ENCODE results near the gene ORAI2. TPM values are rescaled to one million over a fixed set of nuclear protein-coding genes. Genes with fewer than 3 reads are reported as not detected.

ORAI2 gene
- total and polyA plus RNA-seq, 2 donors (not counting 3 experiments of a cell fraction or from before 2014, with no cell fraction given): 84.1 to 99.1 TPM

DNA sequence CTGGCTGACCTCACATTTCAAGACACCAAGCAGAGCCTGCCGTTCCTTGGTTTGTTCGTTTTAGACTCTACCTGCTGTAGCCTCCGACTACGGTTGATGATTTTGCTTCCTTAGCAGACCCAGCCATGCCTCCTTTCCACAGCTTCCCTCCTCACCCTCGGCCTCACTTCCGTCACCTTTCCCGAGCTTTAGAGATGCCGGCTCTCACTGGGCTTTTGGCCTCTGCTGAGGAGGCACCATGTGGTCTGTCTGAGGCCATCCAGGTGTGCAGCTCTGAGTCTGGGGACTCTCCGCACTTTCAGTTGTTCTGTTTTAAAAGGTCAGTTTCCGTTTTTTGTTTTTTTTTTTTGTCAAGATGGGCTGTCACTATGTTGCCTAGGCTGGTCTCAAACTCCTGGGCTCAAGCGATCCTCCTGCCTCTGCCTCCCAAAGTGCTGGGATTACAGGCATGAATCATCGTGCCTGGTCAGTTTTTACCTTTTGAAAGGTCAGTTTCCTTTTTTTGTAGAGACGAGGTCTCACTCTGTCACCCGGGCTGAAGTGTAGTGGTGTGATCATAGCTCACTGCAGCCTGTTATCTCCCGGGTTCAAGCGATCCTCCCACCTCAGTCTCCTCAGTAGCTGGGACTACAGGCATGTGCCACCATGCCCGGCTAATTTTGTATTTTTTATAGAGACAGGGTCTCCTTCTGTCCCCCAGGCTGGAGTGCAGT lies 11.7 kb downstream of the ORAI2 start:
- Histone ChIP-seq H3K27me3 (ENCODE audit: control insufficient read depth in 2 of 2, insufficient read depth in 2 of 2, low read length in 2 of 2) (no peaks in the 10 kb centered on the region), H3K79me2 (ENCODE audit: control insufficient read depth, insufficient read depth, low read length) (no peaks in the 10 kb centered on the region), H3K4me3 (replicated peaks in 1 of 3; ENCODE audit: insufficient read depth in 1 of 3, low read depth in 1 of 3, low read length in 3 of 3) (no peak overlapping the region), H3K4me1 (ENCODE audit: control insufficient read depth, extremely low read depth, insufficient read depth, low read length) (peaks cover 7% of the 10 kb centered on the region), H3K27ac (ENCODE audit: insufficient read depth, low read depth, low read length) (no peak overlapping the region), H3K36me3 (ENCODE audit: control insufficient read depth in 2 of 2, extremely low read depth in 1 of 2, insufficient read depth in 2 of 2, low read length in 2 of 2) (peaks cover 0 to 31% of the 10 kb centered on the region in 2 experiments), H3K9ac (replicated peaks; ENCODE audit: extremely low read depth, insufficient read depth, low read length) (no peak overlapping the region), H2AFZ (ENCODE audit: low read depth, low read length) (no peak overlapping the region), H4K20me1 (replicated peaks; ENCODE audit: control insufficient read depth, extremely low read depth, insufficient read depth, low read length) (no peaks in the 10 kb centered on the region), H3K9me3 (replicated peaks; ENCODE audit: control insufficient read depth, insufficient read depth, low read length) (no peaks in the 10 kb centered on the region), H3K9me1 (replicated peaks; ENCODE audit: control insufficient read depth, extremely low read depth, insufficient read depth, low read length) (no peaks in the 10 kb centered on the region), H3K4me2 (ENCODE audit: insufficient read depth, low read length) (no peak overlapping the region)
- intact Hi-C loops (cut with micrococcal nuclease): no loop called here
- dilution Hi-C loops (cut with MboI; ENCODE audit: extremely low pct_ligation_motif_present, low sequenced_read_pairs): no loop called here
- FAIRE-seq (no peak), DNase-seq (ENCODE audit: low read depth, low spot score) (no peak)
- ChIA-PET POLR2A (no interaction called here), CTCF (no interaction called here)
- BruUV-seq (replicated peaks): no TSS peak
- no peak for TF ChIP-seq MYC (IDR thresholded peaks at IDR 0.05; ENCODE audit: low read depth, low read length)
- TF ChIP-seq JUN (IDR thresholded peaks at IDR 0.05; ENCODE audit: borderline replicate concordance, insufficient read depth, insufficient read length, low read depth): no peak
- TF ChIP-seq POLR2AphosphoS5 (IDR thresholded peaks at IDR 0.05; ENCODE audit: insufficient read depth, low read depth, low read length): no peak
- TF ChIP-seq, protein P1, sequence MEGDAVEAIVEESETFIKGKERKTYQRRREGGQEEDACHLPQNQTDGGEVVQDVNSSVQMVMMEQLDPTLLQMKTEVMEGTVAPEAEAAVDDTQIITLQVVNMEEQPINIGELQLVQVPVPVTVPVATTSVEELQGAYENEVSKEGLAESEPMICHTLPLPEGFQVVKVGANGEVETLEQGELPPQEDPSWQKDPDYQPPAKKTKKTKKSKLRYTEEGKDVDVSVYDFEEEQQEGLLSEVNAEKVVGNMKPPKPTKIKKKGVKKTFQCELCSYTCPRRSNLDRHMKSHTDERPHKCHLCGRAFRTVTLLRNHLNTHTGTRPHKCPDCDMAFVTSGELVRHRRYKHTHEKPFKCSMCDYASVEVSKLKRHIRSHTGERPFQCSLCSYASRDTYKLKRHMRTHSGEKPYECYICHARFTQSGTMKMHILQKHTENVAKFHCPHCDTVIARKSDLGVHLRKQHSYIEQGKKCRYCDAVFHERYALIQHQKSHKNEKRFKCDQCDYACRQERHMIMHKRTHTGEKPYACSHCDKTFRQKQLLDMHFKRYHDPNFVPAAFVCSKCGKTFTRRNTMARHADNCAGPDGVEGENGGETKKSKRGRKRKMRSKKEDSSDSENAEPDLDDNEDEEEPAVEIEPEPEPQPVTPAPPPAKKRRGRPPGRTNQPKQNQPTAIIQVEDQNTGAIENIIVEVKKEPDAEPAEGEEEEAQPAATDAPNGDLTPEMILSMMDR (IDR thresholded peaks at IDR 0.05; ENCODE audit: extremely low read depth in 1 of 2, insufficient read depth in 1 of 2, low read depth in 1 of 2, low read length in 2 of 2): no peak
- no peak for TF ChIP-seq POLR2A (IDR thresholded peaks at IDR 0.05; ENCODE audit: low read depth, low read length)
- no peak for TF ChIP-seq EZH2 (IDR thresholded peaks at IDR 0.05; ENCODE audit: borderline replicate concordance, low read depth, low read length, severe bottlenecking)

Data from endothelial cell of umbilical vein (primary cell).